GM18519 (cell line): ENCODE data around the gene KLHL29.

ENCODE experiments used
- ATAC-seq: cut with Tn5 transposase; IDR thresholded peaks from one replicate; pipeline ENCODE4 v1.9.1; 2021; ENCODE audit warnings: mild to moderate bottlenecking, moderate library complexity; ENCODE audit not compliant: unreplicated experiment, low FRiP score

Gene KLHL29

GRCh38 chr2:23695890-23696751, 311.1 kb downstream of the KLHL29 start:
- no peak for ATAC-seq

- no peak for ATAC-seq
Observed at GRCh38 chr2:23696752-23697045, 311.7 kb downstream of the KLHL29 start.

- no peak for ATAC-seq
Observed at GRCh38 chr2:23697256-23698075, 312.5 kb downstream of the KLHL29 start.

- ATAC-seq = no peak
Observed at GRCh38 chr2:23698116-23698693, 313.2 kb downstream of the KLHL29 start.

- no peak for ATAC-seq
Observed at GRCh38 chr2:23698721-23699579, 314.0 kb downstream of the KLHL29 start.

GRCh38 chr2:23699580-23699925, 314.6 kb downstream of the KLHL29 start:
- ATAC-seq = no peak

GRCh38 chr2:23700627-23701026, 315.6 kb downstream of the KLHL29 start:
- no peak for ATAC-seq

GRCh38 chr2:23703037-23703582, 318.1 kb downstream of the KLHL29 start:
- ATAC-seq = no peak

- no peak for ATAC-seq
Observed at GRCh38 chr2:23703583-23704385, 318.8 kb downstream of the KLHL29 start.

GRCh38 chr2:23705771-23706612, 321.0 kb downstream of the KLHL29 start:
- ATAC-seq = no peak

- ATAC-seq = no peak
Observed at GRCh38 chr2:23706613-23707078, 321.7 kb downstream of the KLHL29 start.

GRCh38 chr2:23707096-23707495, 322.1 kb downstream of the KLHL29 start:
- no peak for ATAC-seq

GRCh38 chr2:23708771-23709170, 323.8 kb downstream of the KLHL29 start:
- ATAC-seq = no peak

- ATAC-seq = no peak
Observed at GRCh38 chr2:23709311-23709710, 324.3 kb downstream of the KLHL29 start.

- ATAC-seq = no peak
Observed at GRCh38 chr2:23711979-23712755, 327.2 kb downstream of the KLHL29 start.

- ATAC-seq = no peak
Observed at GRCh38 chr2:23712756-23713151, 327.8 kb downstream of the KLHL29 start.

GRCh38 chr2:23713351-23713750, 328.4 kb downstream of the KLHL29 start:
- ATAC-seq = no peak
